K562 (cell line): Measurements from ENCODE around the gene DOCK1. TPM values are rescaled to one million over a fixed set of nuclear protein-coding genes. Genes with fewer than 3 reads are reported as not detected.

Experiments used
- ARID2 ChIP-seq: fragments of 450-650 bp; IDR thresholded peaks from 2 replicates; pipeline ENCODE4 v1.6.1; 2017; ENCODE audit warnings: antibody characterized with exemption, mild to moderate bottlenecking
- FOS ChIP-seq: IDR thresholded peaks from 3 replicates; pipeline ENCODE4 v1.6.1; 2011; ENCODE audit not compliant: insufficient read length; ENCODE audit errors: extremely low read depth
- MITF ChIP-seq: IDR thresholded peaks from 2 replicates; pipeline ENCODE4 v1.6.1; 2014; ENCODE audit warnings: antibody characterized with exemption
- NCOR1 ChIP-seq: fragments of 450-650 bp; IDR thresholded peaks from 2 replicates; pipeline ENCODE4 v1.6.1; 2016; ENCODE audit warnings: mild to moderate bottlenecking, moderate library complexity
- TRIM28 ChIP-seq: fragments of 450-650 bp; IDR thresholded peaks from 2 replicates; pipeline ENCODE4 v1.6.1; 2017
- ZNF75A ChIP-seq: fragments of 450-650 bp; formaldehyde crosslinking; IDR thresholded peaks from 2 replicates; pipeline ENCODE4 v1.4.0; 2020; ENCODE audit warnings: mild to moderate bottlenecking
- polyA plus RNA-seq, 8 experiments: library from polyadenylated mRNA; depleted of rRNA in 4 of 8; stranded (reverse) in 5 of 8; unstranded in 3 of 8; fragments of >200 nt; fragmentation: Nextera tagmentation in 2 of 8; fragmentation: Illumina TruSeq in 1 of 8; extraction: Ambion mirVana in 2 of 8; extraction: Trizol in 1 of 8; gene quantifications; 2 replicates each; pipeline versions ENCODE4 v1.2.1 to v1.2.3, GENCODE V29; 2011 to 2014; ENCODE audit warnings: inconsistent platforms in 1 of 8, missing spikeins in 1 of 8
- total RNA-seq, 7 experiments: library from RNA; depleted of rRNA in 6 of 7; stranded (reverse); fragments of >200 nt in 6 of 7; fragmentation: Illumina TruSeq in 2 of 7; extraction: Trizol in 2 of 7; gene quantifications; 2 replicates each; pipeline versions ENCODE4 v1.2.1 to v1.2.3, GENCODE V29; 2011 to 2021; ENCODE audit warnings: low replicate concordance in 1 of 7
- TF ChIP-seq, protein P1 (sequence below): fragments of 450-650 bp; IDR thresholded peaks from 2 replicates; pipeline ENCODE4 v1.6.1; 2016; ENCODE audit warnings: low read depth
- TF ChIP-seq, protein P2 (sequence below): fragments of 250-450 bp; sonication (Bioruptor Pico); IDR thresholded peaks from 2 replicates; pipeline ENCODE4 v1.5.0; 2021
- TF ChIP-seq, protein P3 (sequence below): fragments of 250-450 bp; sonication (Bioruptor Pico); IDR thresholded peaks from 2 replicates; pipeline ENCODE4 v1.4.0; 2020

The DOCK1 gene
- total and polyA plus RNA-seq, 9 of the 15 experiments (the other 6 are each of a cell fraction or from before 2014, with no cell fraction given): 0.31 TPM; not detected in 8

DNA sequence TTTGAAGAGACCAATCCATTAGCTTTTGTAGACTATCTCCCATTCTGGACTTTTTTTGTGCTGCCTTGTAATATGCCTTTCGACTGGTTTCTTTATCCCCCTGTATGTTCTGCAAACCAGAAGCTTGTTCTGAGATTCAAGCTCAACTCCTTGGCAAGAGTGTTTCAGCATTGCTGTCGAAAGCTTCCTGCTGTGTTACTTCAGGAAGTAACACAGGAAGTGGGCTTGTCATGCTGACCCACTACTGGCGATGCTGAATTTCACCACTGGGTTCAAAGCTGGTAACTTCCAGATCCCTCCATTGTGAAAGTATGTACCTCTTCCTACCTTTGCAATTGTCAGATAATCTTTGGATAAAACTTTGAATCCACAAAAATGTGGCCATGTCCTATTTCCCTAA lies 349.0 kb downstream of the DOCK1 start (continued):
- TF ChIP-seq, protein P1, sequence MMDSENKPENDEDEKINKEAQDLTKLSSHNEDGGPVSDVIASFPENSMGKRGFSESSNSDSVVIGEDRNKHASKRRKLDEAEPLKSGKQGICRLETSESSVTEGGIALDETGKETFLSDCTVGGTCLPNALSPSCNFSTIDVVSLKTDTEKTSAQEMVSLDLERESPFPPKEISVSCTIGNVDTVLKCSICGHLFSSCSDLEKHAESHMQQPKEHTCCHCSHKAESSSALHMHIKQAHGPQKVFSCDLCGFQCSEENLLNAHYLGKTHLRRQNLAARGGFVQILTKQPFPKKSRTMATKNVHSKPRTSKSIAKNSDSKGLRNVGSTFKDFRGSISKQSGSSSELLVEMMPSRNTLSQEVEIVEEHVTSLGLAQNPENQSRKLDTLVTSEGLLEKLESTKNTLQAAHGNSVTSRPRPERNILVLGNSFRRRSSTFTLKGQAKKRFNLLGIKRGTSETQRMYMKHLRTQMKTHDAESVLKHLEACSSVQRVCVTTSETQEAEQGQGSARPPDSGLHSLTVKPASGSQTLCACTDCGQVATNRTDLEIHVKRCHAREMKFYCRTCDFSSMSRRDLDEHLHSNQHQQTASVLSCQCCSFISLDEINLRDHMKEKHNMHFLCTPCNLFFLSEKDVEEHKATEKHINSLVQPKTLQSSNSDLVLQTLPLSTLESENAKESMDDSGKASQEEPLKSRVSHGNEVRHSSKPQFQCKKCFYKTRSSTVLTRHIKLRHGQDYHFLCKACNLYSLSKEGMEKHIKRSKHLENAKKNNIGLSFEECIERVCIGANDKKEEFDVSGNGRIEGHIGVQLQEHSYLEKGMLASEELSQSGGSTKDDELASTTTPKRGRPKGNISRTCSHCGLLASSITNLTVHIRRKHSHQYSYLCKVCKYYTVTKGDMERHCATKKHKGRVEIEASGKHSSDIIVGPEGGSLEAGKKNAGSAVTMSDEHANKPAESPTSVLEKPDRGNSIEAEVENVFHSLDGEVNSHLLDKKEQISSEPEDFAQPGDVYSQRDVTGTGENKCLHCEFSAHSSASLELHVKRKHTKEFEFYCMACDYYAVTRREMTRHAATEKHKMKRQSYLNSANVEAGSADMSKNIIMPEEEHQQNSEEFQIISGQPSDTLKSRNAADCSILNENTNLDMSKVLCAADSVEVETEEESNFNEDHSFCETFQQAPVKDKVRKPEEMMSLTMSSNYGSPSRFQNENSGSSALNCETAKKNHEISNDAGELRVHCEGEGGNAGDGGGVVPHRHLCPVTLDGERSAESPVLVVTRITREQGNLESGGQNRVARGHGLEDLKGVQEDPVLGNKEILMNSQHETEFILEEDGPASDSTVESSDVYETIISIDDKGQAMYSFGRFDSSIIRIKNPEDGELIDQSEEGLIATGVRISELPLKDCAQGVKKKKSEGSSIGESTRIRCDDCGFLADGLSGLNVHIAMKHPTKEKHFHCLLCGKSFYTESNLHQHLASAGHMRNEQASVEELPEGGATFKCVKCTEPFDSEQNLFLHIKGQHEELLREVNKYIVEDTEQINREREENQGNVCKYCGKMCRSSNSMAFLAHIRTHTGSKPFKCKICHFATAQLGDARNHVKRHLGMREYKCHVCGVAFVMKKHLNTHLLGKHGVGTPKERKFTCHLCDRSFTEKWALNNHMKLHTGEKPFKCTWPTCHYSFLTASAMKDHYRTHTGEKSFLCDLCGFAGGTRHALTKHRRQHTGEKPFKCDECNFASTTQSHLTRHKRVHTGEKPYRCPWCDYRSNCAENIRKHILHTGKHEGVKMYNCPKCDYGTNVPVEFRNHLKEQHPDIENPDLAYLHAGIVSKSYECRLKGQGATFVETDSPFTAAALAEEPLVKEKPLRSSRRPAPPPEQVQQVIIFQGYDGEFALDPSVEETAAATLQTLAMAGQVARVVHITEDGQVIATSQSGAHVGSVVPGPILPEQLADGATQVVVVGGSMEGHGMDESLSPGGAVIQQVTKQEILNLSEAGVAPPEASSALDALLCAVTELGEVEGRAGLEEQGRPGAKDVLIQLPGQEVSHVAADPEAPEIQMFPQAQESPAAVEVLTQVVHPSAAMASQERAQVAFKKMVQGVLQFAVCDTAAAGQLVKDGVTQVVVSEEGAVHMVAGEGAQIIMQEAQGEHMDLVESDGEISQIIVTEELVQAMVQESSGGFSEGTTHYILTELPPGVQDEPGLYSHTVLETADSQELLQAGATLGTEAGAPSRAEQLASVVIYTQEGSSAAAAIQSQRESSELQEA: no peak
- TF ChIP-seq ARID2 (no peak), ZNF75A (no peak), FOS (no peak), NCOR1 (no peak), TRIM28 (no peak), MITF (no peak)
- TF ChIP-seq, protein P2, sequence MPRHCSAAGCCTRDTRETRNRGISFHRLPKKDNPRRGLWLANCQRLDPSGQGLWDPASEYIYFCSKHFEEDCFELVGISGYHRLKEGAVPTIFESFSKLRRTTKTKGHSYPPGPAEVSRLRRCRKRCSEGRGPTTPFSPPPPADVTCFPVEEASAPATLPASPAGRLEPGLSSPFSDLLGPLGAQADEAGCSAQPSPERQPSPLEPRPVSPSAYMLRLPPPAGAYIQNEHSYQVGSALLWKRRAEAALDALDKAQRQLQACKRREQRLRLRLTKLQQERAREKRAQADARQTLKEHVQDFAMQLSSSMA (CRISPR knock-in tag): no peak
- TF ChIP-seq, protein P3, sequence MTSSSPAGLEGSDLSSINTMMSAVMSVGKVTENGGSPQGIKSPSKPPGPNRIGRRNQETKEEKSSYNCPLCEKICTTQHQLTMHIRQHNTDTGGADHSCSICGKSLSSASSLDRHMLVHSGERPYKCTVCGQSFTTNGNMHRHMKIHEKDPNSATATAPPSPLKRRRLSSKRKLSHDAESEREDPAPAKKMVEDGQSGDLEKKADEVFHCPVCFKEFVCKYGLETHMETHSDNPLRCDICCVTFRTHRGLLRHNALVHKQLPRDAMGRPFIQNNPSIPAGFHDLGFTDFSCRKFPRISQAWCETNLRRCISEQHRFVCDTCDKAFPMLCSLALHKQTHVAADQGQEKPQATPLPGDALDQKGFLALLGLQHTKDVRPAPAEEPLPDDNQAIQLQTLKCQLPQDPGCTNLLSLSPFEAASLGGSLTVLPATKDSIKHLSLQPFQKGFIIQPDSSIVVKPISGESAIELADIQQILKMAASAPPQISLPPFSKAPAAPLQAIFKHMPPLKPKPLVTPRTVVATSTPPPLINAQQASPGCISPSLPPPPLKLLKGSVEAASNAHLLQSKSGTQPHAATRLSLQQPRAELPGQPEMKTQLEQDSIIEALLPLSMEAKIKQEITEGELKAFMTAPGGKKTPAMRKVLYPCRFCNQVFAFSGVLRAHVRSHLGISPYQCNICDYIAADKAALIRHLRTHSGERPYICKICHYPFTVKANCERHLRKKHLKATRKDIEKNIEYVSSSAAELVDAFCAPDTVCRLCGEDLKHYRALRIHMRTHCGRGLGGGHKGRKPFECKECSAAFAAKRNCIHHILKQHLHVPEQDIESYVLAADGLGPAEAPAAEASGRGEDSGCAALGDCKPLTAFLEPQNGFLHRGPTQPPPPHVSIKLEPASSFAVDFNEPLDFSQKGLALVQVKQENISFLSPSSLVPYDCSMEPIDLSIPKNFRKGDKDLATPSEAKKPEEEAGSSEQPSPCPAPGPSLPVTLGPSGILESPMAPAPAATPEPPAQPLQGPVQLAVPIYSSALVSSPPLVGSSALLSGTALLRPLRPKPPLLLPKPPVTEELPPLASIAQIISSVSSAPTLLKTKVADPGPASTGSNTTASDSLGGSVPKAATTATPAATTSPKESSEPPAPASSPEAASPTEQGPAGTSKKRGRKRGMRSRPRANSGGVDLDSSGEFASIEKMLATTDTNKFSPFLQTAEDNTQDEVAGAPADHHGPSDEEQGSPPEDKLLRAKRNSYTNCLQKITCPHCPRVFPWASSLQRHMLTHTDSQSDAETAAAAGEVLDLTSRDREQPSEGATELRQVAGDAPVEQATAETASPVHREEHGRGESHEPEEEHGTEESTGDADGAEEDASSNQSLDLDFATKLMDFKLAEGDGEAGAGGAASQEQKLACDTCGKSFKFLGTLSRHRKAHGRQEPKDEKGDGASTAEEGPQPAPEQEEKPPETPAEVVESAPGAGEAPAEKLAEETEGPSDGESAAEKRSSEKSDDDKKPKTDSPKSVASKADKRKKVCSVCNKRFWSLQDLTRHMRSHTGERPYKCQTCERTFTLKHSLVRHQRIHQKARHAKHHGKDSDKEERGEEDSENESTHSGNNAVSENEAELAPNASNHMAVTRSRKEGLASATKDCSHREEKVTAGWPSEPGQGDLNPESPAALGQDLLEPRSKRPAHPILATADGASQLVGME (CRISPR knock-in tag): no peak
